ENCODE results near the gene TRABD2B.

DNA sequence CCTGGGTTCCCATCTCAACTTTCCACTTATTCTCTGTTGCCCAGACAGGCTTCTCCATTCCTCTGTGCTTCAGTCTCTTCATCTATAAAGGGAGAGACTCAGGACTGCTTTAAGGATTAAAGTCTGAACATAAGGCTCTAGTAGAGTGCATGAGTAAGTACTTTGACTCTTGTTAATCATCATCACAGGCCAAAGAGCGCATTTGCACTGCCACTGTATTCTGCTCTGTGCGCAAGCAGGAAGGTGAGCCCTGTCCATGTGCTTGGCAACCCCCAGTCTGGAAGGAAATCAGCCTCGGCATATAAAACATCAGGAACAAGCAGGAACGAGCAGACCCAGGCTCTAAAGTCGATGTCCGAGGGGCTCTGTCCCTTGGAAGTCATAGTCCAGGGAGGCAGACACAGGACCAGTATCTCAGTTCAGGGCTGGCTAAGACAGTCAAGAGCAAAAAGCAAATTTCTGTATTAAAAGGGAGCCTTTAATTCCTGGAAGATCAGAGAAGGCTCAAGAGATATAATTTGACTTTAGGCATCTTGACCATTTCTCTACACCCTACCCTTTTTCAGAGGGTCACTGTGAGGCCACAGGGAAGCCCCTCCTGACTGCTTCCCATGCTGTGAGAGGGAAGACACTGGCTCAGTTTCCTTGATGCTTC, 131.2 kb downstream of the TRABD2B start:
- TF ChIP-seq SETDB1 (IDR thresholded peaks at IDR 0.05; ENCODE audit: insufficient read length, low read length), result no peak
- TF ChIP-seq ZNF830 (tag by site-specific recombination; IDR thresholded peaks at IDR 0.05; ENCODE audit: low read depth), result no peak
- TF ChIP-seq, protein P1, sequence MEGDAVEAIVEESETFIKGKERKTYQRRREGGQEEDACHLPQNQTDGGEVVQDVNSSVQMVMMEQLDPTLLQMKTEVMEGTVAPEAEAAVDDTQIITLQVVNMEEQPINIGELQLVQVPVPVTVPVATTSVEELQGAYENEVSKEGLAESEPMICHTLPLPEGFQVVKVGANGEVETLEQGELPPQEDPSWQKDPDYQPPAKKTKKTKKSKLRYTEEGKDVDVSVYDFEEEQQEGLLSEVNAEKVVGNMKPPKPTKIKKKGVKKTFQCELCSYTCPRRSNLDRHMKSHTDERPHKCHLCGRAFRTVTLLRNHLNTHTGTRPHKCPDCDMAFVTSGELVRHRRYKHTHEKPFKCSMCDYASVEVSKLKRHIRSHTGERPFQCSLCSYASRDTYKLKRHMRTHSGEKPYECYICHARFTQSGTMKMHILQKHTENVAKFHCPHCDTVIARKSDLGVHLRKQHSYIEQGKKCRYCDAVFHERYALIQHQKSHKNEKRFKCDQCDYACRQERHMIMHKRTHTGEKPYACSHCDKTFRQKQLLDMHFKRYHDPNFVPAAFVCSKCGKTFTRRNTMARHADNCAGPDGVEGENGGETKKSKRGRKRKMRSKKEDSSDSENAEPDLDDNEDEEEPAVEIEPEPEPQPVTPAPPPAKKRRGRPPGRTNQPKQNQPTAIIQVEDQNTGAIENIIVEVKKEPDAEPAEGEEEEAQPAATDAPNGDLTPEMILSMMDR (tag by site-specific recombination; IDR thresholded peaks at IDR 0.05), result no peak
